Astrocyte (in vitro differentiated cells and primary cell): ENCODE data around the gene SLC16A6. TPM values are rescaled to one million over a fixed set of nuclear protein-coding genes. Genes with fewer than 3 reads are reported as not detected.
A peak's percentile ranks its signal among the peaks of the same experiment; 100 is the strongest.
"Not testable (repeated sequence)": the region's sequence is repeated elsewhere in the genome, so short reads cannot be mapped to it uniquely, and the experiment has no call there.

Experiments used
- DNase-seq: peaks from one replicate; pipeline ENCODE4 v3.0.0-alpha.2; 2010; ENCODE audit warnings: low read depth
- FAIRE-seq: peaks from 2 replicates; lab custom pipeline; 2011; peaks lifted over from hg19 to GRCh38; lab: Jason Lieb, UNC
- H2AFZ ChIP-seq: 2 replicates; pipeline ENCODE4 v1.6.0; 2012; ENCODE audit warnings: low read depth, low read length, inconsistent platforms
- H3K27ac ChIP-seq: 2 replicates; pipeline ENCODE4 v1.5.1; 2011; ENCODE audit warnings: low read depth, low read length, inconsistent platforms
- H3K27me3 ChIP-seq: 2 replicates; pipeline ENCODE4 v1.6.0; 2011; ENCODE audit warnings: low read length, inconsistent platforms; ENCODE audit not compliant: insufficient read depth
- H3K36me3 ChIP-seq: 2 replicates; pipeline ENCODE4 v1.5.1; 2011; ENCODE audit warnings: low read length, inconsistent platforms; ENCODE audit not compliant: insufficient read depth
- H3K4me1 ChIP-seq: 2 replicates; pipeline ENCODE4 v1.5.1; 2011; ENCODE audit warnings: low read length, inconsistent platforms; ENCODE audit not compliant: insufficient read depth
- H3K4me2 ChIP-seq: 2 replicates; pipeline ENCODE4 v1.6.0; 2012; ENCODE audit warnings: low read length, inconsistent platforms
- H3K4me3 ChIP-seq: 2 replicates; pipeline ENCODE4 v1.5.1; 2011; ENCODE audit warnings: low read depth, mild to moderate bottlenecking, low read length, inconsistent platforms; ENCODE audit not compliant: insufficient read depth
- H3K79me2 ChIP-seq: 2 replicates; pipeline ENCODE4 v1.6.0; 2012; ENCODE audit warnings: mild to moderate bottlenecking, low read length, inconsistent platforms; ENCODE audit not compliant: insufficient read depth
- H3K9ac ChIP-seq: 2 replicates; pipeline ENCODE4 v1.6.0; 2012; ENCODE audit warnings: mild to moderate bottlenecking, low read length, inconsistent platforms
- H3K9me3 ChIP-seq: 2 replicates; pipeline ENCODE4 v1.5.1; 2012; ENCODE audit warnings: low read depth, mild to moderate bottlenecking, low read length, inconsistent platforms; ENCODE audit not compliant: insufficient read depth
- H4K20me1 ChIP-seq: 2 replicates; pipeline ENCODE4 v1.6.0; 2012; ENCODE audit warnings: low read length, inconsistent platforms; ENCODE audit not compliant: insufficient read depth
- H3K27ac Mint-ChIP-seq: one replicate; pipeline ENCODE4 v1.8.0; 2021; ENCODE audit warnings: mild to moderate bottlenecking, mixed read lengths; ENCODE audit not compliant: unreplicated experiment
- H3K27me3 Mint-ChIP-seq: one replicate; pipeline ENCODE4 v1.8.0; 2021; ENCODE audit warnings: low read depth, mixed read lengths; ENCODE audit not compliant: unreplicated experiment
- H3K36me3 Mint-ChIP-seq: one replicate; pipeline ENCODE4 v1.8.0; 2021; ENCODE audit warnings: low read depth, mixed read lengths; ENCODE audit not compliant: unreplicated experiment
- H3K4me1 Mint-ChIP-seq: one replicate; pipeline ENCODE4 v1.8.0; 2021; ENCODE audit warnings: low read depth, mixed read lengths; ENCODE audit not compliant: unreplicated experiment
- H3K4me3 Mint-ChIP-seq: one replicate; pipeline ENCODE4 v1.8.0; 2021; ENCODE audit warnings: mild to moderate bottlenecking, moderate library complexity, mixed read lengths; ENCODE audit not compliant: unreplicated experiment
- H3K9me3 Mint-ChIP-seq: one replicate; pipeline ENCODE4 v1.8.0; 2021; ENCODE audit warnings: mild to moderate bottlenecking, mixed read lengths; ENCODE audit not compliant: unreplicated experiment
- CTCF ChIP-seq: IDR thresholded peaks from 2 replicates; pipeline ENCODE4 v1.5.1; 2011; ENCODE audit warnings: low read depth, mild to moderate bottlenecking, inconsistent platforms, low read length, moderate library complexity; ENCODE audit not compliant: insufficient read depth
- EZH2 ChIP-seq: IDR thresholded peaks from 2 replicates; pipeline ENCODE4 v1.6.1; 2012; ENCODE audit warnings: mild to moderate bottlenecking, low read length, inconsistent platforms; ENCODE audit not compliant: insufficient read depth
- total RNA-seq: library from RNA; stranded (reverse); gene quantifications from 2 replicates; pipeline ENCODE4 v1.2.1, GENCODE V29; 2021

The SLC16A6 gene
- total RNA-seq, 1 donor from 2014 or later = 0.34 TPM

- no peaks in the 10 kb centered on the region for H3K4me1 ChIP-seq
- Mint-ChIP-seq H3K4me3 (no peak overlapping the region), H3K9me3 (peaks cover 2% of the 10 kb centered on the region), H3K27ac (no peak overlapping the region), H3K4me1 (no peaks in the 10 kb centered on the region), H3K27me3 (peaks cover 2% of the 10 kb centered on the region), H3K36me3 (no peaks in the 10 kb centered on the region)
- H3K4me2 ChIP-seq = no peak overlapping the region
- DNase-seq (no peak), FAIRE-seq (no peak)
- H4K20me1 ChIP-seq = no peaks in the 10 kb centered on the region
- no peaks in the 10 kb centered on the region for H3K27me3 ChIP-seq
- H3K27ac ChIP-seq = no peak overlapping the region
- H3K4me3 ChIP-seq = no peak overlapping the region
- TF ChIP-seq CTCF (no peak), EZH2 (no peak)
- no peaks in the 10 kb centered on the region for H3K36me3 ChIP-seq
- H3K9me3 ChIP-seq = no peaks in the 10 kb centered on the region
- H2AFZ ChIP-seq = no peak overlapping the region
- no peaks in the 10 kb centered on the region for H3K79me2 ChIP-seq
- H3K9ac ChIP-seq = no peak overlapping the region
These were observed 68.3 kb downstream of the SLC16A6 start for GRCh38 chr17:68222606-68223005.

GRCh38 chr17:68221786-68222185, 69.1 kb downstream of the SLC16A6 start:
- Mint-ChIP-seq H3K27ac (no peak overlapping the region), H3K9me3 (no peaks in the 10 kb centered on the region), H3K4me1 (no peaks in the 10 kb centered on the region), H3K27me3 (peaks cover 2% of the 10 kb centered on the region), H3K36me3 (no peaks in the 10 kb centered on the region), H3K4me3 (no peak overlapping the region)
- no peak overlapping the region for H2AFZ ChIP-seq
- H3K27ac ChIP-seq = no peak overlapping the region
- H3K4me3 ChIP-seq = no peak overlapping the region
- no peaks in the 10 kb centered on the region for H3K9me3 ChIP-seq
- no peaks in the 10 kb centered on the region for H3K79me2 ChIP-seq
- no peak overlapping the region for H3K9ac ChIP-seq
- FAIRE-seq (no peak), DNase-seq (no peak)
- TF ChIP-seq EZH2 = no peak
- TF ChIP-seq CTCF = no peak
- no peaks in the 10 kb centered on the region for H3K36me3 ChIP-seq
- no peak overlapping the region for H3K4me2 ChIP-seq
- no peaks in the 10 kb centered on the region for H4K20me1 ChIP-seq
- no peaks in the 10 kb centered on the region for H3K4me1 ChIP-seq
- no peaks in the 10 kb centered on the region for H3K27me3 ChIP-seq

- not testable (repeated sequence) for H3K4me1 Mint-ChIP-seq, FAIRE-seq
These were observed 70.1 kb downstream of the SLC16A6 start for GRCh38 chr17:68220786-68221185.

GRCh38 chr17:68220186-68220585, 70.7 kb downstream of the SLC16A6 start:
- not testable (repeated sequence) for H3K27me3 ChIP-seq, H3K9me3 ChIP-seq, H3K4me2 ChIP-seq, H3K4me1 Mint-ChIP-seq, H3K36me3 ChIP-seq, H3K4me3 Mint-ChIP-seq, DNase-seq, H3K4me1 ChIP-seq, H3K4me3 ChIP-seq, H3K36me3 Mint-ChIP-seq, H3K27ac ChIP-seq, H3K79me2 ChIP-seq, H3K9me3 Mint-ChIP-seq, H3K27me3 Mint-ChIP-seq, H4K20me1 ChIP-seq, H3K27ac Mint-ChIP-seq, H3K9ac ChIP-seq, H2AFZ ChIP-seq
- FAIRE-seq = peak; percentile 29

More at GRCh38 chr17:68220786-68221185, 70.1 kb downstream of the SLC16A6 start:
- not testable (repeated sequence) for H3K9me3 ChIP-seq, H3K36me3 ChIP-seq, H3K27me3 ChIP-seq, H3K9ac ChIP-seq, H3K4me2 ChIP-seq, H3K27ac Mint-ChIP-seq, H3K27ac ChIP-seq, H3K36me3 Mint-ChIP-seq, H3K4me3 Mint-ChIP-seq, H2AFZ ChIP-seq, H3K79me2 ChIP-seq, H3K4me1 ChIP-seq, H3K27me3 Mint-ChIP-seq, H3K4me3 ChIP-seq, DNase-seq, H4K20me1 ChIP-seq, H3K9me3 Mint-ChIP-seq

GRCh38 chr17:68219429-68219828, 71.5 kb downstream of the SLC16A6 start:
- H3K4me3 Mint-ChIP-seq, H3K36me3 Mint-ChIP-seq, H3K4me2 ChIP-seq, H3K4me1 ChIP-seq, H3K4me3 ChIP-seq, H3K27me3 Mint-ChIP-seq, H3K9me3 ChIP-seq, H3K36me3 ChIP-seq, H3K79me2 ChIP-seq, H3K27me3 ChIP-seq, H4K20me1 ChIP-seq, H3K27ac ChIP-seq, DNase-seq, H3K4me1 Mint-ChIP-seq, H2AFZ ChIP-seq, FAIRE-seq, H3K9me3 Mint-ChIP-seq, H3K9ac ChIP-seq, H3K27ac Mint-ChIP-seq: not testable (repeated sequence)
